ENCODE results near the gene TENM4.

TENM4 gene

GRCh38 chr11:79383874-79384273 is 57.0 kb downstream of the TENM4 start:
- no peak for DNase-seq

DNA sequence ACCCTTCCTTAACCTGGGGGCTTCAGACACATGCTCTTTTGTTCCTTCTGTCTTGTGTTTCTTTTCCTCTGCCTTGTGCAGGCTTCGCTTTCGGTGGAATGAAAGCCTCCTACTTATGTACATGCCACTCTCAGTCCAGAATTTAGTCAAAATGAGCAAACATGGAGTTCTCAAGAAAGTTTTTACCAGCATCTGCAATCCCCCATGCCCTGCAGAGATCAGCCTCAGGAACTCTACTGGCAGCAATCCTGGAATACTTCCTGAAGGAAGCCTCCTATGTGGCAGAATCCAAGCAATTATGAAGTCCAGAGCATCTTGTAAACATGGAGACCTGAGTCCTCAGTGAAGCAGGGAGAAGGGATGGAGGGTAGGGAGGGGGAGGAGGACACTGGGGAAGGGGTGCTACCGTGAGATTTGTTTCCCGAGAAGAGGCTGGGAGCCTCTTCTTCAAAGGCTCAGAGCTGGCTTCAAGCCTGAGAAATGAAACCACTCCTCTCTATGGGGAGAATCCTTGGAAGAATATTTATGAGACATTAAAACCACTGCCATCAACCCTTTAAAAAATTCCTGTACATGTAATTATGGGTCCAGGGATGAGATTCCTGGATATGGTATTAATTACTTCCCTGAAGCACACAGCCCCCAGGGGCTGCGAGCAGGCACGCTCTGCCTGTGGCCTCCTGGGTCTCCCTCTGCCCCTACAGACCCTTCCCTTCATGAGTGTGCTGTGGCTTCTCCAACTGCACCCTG is 58.4 kb downstream of the TENM4 start:
- no peak for DNase-seq

- no peak for DNase-seq
Measured at GRCh38 chr11:79381036-79381435, 59.8 kb downstream of the TENM4 start.

DNA sequence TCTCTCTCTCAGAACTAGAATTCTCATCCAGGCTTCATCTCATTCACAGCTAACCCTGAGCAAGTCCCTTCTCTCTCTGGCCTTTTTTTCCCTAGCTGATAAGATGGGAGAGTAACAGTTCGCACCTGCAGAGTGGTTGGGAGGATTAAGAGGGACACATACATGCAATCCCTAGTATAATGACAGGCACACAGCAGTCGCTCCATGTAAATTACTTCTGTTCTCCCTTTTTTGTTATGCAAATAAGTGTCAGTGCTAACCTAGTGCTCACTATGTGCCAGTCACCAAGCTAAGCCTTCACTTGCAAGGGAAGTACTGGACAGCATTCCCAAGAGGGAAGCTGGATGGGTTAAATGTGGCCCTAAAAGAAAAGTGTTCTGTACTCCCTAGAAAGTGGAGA is 63.4 kb downstream of the TENM4 start:
- DNase-seq, result no peak

DNA sequence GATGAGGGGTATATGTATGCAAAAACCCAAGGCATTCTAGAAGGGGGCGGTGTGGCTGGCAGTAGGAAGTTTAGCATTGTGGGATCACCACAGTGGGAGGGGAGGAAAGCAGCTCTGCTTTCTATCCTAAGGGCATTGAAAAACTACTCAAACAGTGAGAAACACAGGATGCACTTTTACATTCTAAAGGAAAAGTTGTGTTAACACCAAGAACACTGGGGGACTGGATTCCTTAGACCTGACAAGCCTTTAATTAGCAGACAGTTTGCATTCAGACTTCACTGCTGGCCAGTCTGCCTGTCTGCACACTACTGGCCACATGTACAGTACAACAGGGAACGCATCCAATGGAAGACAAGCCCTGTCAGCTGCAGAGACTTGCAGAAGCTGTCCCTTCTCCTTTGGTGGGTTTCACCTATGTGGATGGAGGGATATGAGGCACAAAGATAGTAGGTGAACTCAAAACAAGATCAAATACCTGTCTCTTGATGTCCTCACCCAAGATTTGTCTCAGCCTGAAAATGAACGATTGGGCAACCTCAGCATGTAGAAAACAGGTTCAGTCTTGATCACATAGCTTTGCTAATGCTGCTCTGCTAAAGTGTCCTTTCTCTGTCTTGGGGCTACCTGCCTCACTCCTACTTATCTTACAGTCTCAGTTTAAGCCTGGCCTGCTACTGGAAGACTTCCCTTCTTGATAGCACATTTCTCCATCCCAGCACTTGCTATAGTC is 64.8 kb downstream of the TENM4 start:
- DNase-seq, result no peak

DNA sequence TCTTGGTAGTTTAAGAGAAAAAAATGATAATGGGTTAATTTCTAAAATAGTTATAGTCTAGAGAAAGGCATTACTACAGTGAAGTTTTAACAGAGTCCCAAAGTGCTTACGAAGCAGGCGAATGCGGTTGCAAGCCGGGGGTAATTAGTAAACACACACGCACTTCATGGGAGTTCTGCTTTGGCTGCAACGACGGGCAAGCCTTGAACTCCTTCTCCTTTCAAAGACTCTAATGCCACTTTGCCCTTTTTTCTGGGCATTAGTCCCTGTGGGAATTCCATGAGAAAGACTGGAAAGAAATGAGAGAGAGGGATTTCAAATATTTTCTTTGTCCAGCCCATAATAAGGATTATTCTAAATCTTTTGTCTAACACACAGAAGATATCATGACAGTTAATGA is 66.1 kb downstream of the TENM4 start:
- no peak for DNase-seq

DNA sequence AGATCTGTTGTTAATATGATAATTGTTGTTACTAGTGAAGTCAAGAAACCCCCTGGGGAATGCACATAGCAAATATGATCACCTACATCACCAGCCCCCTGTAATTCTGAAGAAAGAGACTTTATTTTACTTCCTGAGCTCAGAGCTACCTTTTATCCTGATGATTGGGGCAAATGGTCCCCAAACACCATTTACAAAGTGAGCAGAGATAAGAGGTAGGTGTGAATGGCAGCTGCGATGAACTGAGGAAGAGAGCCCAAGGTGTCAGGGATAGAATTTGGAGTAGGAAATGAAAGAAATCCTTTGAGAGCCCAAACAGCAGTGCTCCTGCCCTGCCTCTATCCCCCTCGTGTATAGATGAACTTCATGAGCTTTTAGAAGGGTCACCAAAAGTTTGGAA is 69.1 kb downstream of the TENM4 start:
- DNase-seq, result no peak

DNA sequence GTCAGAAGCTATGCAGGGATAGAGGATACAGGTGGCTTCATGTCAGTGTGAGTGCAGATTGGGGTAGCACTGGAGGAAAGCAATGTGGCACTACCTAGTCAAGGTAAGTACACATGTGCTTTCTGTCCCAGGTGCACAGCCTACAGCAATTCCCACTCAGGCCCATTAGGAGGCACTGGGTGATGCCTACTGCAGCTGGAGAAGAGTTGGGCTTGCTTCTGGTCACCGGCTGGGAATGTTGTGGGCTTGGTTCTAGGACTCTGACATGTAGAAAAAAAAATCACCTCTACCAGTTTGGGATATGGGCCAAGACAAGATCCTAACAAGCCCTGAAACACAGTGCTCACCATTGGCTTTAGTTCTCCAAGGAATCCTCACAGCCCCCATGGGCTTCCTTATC is 69.7 kb downstream of the TENM4 start:
- no peak for DNase-seq

- DNase-seq, result no peak
Measured at GRCh38 chr11:79369055-79369454, 71.8 kb downstream of the TENM4 start.

GRCh38 chr11:79367844-79368243 is 73.0 kb downstream of the TENM4 start:
- DNase-seq, result no peak

DNA sequence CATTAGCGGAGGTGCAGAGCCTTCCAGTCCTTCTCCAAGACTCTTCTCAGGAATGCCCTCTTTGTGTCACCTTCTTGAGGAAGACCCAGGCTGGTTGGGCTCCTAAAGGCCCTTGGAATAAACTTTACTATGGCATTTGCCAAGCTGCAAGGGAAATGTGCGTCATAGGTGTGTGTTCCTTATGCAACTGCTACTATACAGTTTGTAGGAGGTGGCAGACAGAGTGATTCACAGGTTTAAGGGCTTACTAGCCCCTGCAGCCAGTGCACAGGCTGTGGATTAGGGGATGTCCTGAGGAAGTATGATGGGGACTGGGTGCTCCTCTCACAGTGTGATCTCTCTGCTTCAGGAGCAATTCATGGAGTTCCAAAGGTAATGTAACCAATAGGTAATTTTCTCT is 74.6 kb downstream of the TENM4 start:
- no peak for DNase-seq

- no peak for DNase-seq
Measured at GRCh38 chr11:79363861-79364378, 76.9 kb downstream of the TENM4 start.

DNA sequence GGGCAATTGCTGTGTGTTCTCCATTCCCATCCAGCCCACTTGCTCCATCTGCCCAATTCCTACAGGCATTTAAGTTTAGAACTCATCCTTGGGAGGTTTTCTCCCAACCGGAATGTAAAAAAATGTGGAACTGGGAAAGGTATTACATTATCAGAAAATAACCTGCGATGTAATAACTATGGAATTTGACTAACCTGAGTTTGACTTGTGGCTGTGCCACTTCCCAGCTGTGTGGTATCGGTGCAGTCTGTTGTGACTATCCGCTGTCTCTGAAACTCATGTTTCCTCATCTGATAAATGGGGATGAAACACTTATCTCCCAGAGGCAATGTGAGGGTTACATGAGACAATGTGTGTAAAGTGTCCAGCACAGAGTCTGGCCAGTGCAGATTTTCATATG is 77.6 kb downstream of the TENM4 start:
- no peak for DNase-seq

- no peak for DNase-seq
Measured at GRCh38 chr11:79362821-79363220, 78.0 kb downstream of the TENM4 start.

DNA sequence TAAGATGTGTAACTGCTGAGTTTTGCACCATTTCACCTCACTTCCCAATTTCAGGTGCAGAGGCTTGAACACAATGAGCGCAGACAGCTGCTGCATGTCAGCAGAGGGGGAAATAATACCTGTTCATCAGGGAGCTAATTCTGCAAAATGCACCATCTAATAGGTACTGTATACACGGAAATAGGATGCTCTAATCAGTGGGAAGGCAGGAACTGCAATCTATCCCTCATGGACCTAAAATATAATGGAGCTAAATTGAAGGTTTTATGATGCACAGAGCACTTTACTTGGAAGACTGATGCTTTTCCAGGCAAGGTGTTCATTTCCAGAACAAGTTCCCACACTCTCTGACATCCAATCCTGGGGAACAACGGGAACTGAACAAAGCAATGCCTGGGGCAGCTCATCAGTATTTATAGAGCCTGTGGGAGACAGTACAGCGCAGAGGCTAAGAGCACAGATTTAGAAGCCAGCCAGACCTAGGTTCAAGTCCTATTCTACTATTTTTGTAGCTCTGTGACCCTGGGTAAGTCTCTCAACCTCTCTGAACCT is 78.5 kb downstream of the TENM4 start:
- no peak for DNase-seq

DNA sequence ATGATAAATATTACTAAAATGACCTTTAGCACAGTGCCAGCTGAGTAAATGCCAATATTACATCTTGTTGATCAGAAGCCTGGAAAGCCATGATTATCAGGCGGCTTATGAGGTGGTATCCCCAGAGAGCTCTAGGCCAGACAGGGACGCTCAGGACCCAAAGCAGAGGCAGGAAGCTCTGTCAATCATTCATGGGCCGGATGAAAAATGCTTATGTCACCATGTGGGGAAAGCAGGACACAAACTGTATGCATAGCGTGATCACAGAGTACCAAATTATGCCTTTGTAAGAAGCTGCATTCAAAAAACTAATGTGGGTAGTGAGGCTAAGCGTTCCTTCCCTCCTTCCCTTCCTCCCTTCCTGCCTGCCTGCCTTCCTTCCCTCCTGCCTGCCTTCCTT is 82.6 kb downstream of the TENM4 start:
- DNase-seq, result no peak

- no peak for DNase-seq
Measured at GRCh38 chr11:79353706-79354105, 87.1 kb downstream of the TENM4 start.

GRCh38 chr11:79352349-79352703 is 88.5 kb downstream of the TENM4 start:
- DNase-seq, result no peak

- DNase-seq, result no peak
Measured at GRCh38 chr11:79348976-79349682, 91.7 kb downstream of the TENM4 start.

- no peak for DNase-seq
Measured at GRCh38 chr11:79346021-79346420, 94.8 kb downstream of the TENM4 start.

DNA sequence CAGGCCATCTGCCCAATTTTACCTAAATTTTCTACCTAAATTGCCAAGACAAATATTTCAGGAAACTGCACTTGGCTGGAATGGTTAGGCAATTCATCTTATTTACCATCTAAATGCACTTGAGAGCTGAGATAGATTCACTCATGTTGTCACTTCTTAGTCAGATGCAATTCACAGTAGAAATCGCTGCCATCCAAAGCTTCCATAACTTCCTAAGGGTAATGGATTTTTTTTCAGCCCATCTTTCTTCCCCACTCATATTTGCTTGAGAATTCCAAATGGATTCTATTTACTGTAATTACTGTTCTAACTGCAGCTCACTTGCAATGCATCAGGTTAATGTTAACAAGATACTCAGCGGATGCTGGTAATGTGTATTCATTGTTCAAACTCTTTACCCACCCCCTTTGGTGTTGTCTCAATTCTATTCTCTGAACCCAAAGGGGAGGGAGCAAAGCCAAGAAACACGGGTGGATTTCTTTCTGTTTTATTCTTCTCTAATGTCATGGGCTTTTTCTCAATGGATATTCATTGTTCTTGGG is 96.0 kb downstream of the TENM4 start:
- no peak for DNase-seq

DNA sequence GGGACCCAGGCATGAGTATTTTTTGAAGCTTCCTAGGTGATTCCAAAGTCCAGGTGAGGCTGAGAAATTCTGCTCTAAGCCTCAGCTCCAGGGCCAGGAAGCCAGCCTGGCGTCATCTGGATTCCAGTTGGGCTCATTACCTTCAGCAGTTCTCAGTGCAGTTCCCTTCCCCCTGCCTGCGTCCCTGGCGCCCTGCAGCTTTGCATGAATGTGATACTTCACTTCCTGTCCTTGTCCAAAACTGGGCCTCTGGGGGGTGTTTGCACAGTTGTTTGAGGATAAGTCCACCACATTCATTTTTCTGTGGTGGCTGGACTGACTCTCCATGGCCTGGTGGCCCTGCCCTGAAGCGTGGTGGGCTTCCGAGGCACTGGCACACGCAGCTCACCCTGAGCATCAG is 98.1 kb downstream of the TENM4 start:
- DNase-seq, result no peak

DNA sequence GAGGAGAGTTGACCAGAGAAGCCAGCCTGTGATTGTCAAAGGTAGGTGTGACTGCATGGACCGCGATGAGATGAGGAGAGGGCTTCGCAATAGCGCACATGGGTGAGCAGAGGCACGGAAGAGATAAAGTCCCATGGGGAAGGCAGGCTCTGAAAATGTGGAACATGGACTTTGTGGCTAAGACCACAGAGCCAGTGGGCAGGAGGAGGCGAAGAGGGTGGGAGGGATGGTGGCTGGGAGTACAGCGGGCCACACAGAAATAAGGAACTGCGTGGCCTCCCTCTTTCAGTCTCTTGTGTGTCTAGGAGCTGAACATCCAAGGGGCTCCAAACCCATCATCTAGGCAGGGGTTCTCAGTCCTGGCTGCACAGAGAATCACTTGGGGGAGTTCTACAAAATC is 98.6 kb downstream of the TENM4 start:
- DNase-seq, result no peak

Measured in KG1 (cell line).